ENCODE results near the gene NELFB.

Gene NELFB

DNA sequence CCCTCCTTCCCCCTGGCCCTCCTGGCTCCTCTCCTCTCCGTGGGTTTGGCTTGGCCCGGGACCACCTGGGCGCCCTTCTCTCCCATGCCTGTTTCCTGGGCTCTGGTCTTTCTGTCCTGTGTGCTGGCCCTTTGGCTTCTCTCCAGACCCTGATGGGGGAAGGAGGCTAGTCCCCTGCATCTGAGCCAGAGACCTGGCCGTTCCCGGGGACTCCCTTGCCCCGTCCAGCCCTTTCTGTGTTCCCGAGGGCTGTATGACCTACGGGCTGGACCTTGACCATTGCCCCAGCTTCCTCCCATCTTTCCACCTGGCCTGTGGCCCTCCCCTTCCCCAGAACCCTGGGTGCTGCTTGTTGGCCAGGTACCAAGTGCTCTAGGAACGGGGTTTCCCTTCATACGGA, 8.4 kb downstream of the NELFB start (continued):
- no peak for TF ChIP-seq PATZ1 (CRISPR knock-in tag; IDR thresholded peaks at IDR 0.05; ENCODE audit: borderline replicate concordance)
- no peak for TF ChIP-seq RARB (CRISPR knock-in tag; IDR thresholded peaks at IDR 0.05)
- TF ChIP-seq ZC3H10 (CRISPR knock-in tag; IDR thresholded peaks at IDR 0.05) = no peak
- no peak for TF ChIP-seq PPARA (CRISPR knock-in tag; IDR thresholded peaks at IDR 0.05; ENCODE audit: borderline replicate concordance)

DNA sequence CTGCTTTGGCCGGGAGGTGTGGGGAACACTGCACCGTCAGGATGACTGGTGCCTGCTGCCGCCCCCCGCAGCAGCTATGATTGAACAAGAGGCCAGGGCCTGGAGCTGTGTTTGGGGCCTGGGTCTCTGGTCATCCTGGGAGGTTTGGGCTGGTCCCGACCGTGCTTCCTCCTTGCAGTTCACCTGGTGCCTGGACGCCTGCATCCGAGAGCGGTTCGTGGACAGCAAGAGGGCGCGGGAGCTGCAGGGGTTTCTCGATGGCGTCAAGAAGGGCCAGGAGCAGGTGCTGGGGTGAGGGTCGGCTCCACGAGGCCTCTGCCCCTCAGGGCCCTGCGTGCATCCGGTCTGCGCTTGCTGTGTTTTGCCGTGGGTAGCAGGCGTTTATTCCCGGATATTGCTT, 8.9 kb downstream of the NELFB start:
- TF ChIP-seq CSDC2 (CRISPR knock-in tag; IDR thresholded peaks at IDR 0.05) = no peak
- TF ChIP-seq PPARA (CRISPR knock-in tag; IDR thresholded peaks at IDR 0.05; ENCODE audit: borderline replicate concordance) = no peak
- TF ChIP-seq, protein P1, sequence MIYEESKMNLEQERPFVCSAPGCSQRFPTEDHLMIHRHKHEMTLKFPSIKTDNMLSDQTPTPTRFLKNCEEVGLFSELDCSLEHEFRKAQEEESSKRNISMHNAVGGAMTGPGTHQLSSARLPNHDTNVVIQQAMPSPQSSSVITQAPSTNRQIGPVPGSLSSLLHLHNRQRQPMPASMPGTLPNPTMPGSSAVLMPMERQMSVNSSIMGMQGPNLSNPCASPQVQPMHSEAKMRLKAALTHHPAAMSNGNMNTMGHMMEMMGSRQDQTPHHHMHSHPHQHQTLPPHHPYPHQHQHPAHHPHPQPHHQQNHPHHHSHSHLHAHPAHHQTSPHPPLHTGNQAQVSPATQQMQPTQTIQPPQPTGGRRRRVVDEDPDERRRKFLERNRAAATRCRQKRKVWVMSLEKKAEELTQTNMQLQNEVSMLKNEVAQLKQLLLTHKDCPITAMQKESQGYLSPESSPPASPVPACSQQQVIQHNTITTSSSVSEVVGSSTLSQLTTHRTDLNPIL (CRISPR knock-in tag; IDR thresholded peaks at IDR 0.05; ENCODE audit: low read depth) = no peak
- TF ChIP-seq RARB (CRISPR knock-in tag; IDR thresholded peaks at IDR 0.05) = no peak
- no peak for TF ChIP-seq ZFP30 (CRISPR knock-in tag; IDR thresholded peaks at IDR 0.05)
- TF ChIP-seq SNAI2 (CRISPR knock-in tag; IDR thresholded peaks at IDR 0.05) = no peak
- TF ChIP-seq ZFP3 (CRISPR knock-in tag; IDR thresholded peaks at IDR 0.05) = no peak
- TF ChIP-seq TOX (CRISPR knock-in tag; IDR thresholded peaks at IDR 0.05; ENCODE audit: borderline replicate concordance) = no peak
- TF ChIP-seq, protein P2, sequence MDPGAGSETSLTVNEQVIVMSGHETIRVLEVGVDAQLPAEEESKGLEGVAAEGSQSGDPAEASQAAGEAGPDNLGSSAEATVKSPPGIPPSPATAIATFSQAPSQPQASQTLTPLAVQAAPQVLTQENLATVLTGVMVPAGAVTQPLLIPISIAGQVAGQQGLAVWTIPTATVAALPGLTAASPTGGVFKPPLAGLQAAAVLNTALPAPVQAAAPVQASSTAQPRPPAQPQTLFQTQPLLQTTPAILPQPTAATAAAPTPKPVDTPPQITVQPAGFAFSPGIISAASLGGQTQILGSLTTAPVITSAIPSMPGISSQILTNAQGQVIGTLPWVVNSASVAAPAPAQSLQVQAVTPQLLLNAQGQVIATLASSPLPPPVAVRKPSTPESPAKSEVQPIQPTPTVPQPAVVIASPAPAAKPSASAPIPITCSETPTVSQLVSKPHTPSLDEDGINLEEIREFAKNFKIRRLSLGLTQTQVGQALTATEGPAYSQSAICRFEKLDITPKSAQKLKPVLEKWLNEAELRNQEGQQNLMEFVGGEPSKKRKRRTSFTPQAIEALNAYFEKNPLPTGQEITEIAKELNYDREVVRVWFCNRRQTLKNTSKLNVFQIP (CRISPR knock-in tag; IDR thresholded peaks at IDR 0.05; ENCODE audit: borderline replicate concordance, low read depth) = no peak
- TF ChIP-seq TCF4 (CRISPR knock-in tag; IDR thresholded peaks at IDR 0.05; ENCODE audit: borderline replicate concordance) = no peak
- no peak for TF ChIP-seq ESRRG (CRISPR knock-in tag; IDR thresholded peaks at IDR 0.05)
- TF ChIP-seq ZNF565 (CRISPR knock-in tag; conservative IDR thresholded peaks at IDR 0.05; ENCODE audit: low read depth) = no peak
- no peak for TF ChIP-seq ISL1 (CRISPR knock-in tag; IDR thresholded peaks at IDR 0.05)
- no peak for TF ChIP-seq PATZ1 (CRISPR knock-in tag; IDR thresholded peaks at IDR 0.05; ENCODE audit: borderline replicate concordance)

GRCh38 chr9:137265496-137266161, 10.5 kb downstream of the NELFB start:
- ATAC-seq = no peak
- TF ChIP-seq ZNF8 (CRISPR knock-in tag; IDR thresholded peaks at IDR 0.05) = no peak
- TF ChIP-seq OSR1 (CRISPR knock-in tag; IDR thresholded peaks at IDR 0.05) = no peak
- no peak for TF ChIP-seq ZFP30 (CRISPR knock-in tag; IDR thresholded peaks at IDR 0.05)
- TF ChIP-seq, protein P2 (CRISPR knock-in tag; IDR thresholded peaks at IDR 0.05; ENCODE audit: borderline replicate concordance, low read depth) = no peak
- no peak for TF ChIP-seq ZFP3 (CRISPR knock-in tag; IDR thresholded peaks at IDR 0.05)
- no peak for TF ChIP-seq PPARA (CRISPR knock-in tag; IDR thresholded peaks at IDR 0.05; ENCODE audit: borderline replicate concordance)
- no peak for TF ChIP-seq TCF4 (CRISPR knock-in tag; IDR thresholded peaks at IDR 0.05; ENCODE audit: borderline replicate concordance)
- TF ChIP-seq SNAI2 (CRISPR knock-in tag; IDR thresholded peaks at IDR 0.05) = no peak
- TF ChIP-seq ISL1 (CRISPR knock-in tag; IDR thresholded peaks at IDR 0.05) = no peak
- no peak for TF ChIP-seq TOX (CRISPR knock-in tag; IDR thresholded peaks at IDR 0.05; ENCODE audit: borderline replicate concordance)
- TF ChIP-seq ARNTL (CRISPR knock-in tag; IDR thresholded peaks at IDR 0.05; ENCODE audit: borderline replicate concordance, low read depth) = no peak
- TF ChIP-seq CSDC2 (CRISPR knock-in tag; IDR thresholded peaks at IDR 0.05) = no peak
- no peak for TF ChIP-seq ESRRG (CRISPR knock-in tag; IDR thresholded peaks at IDR 0.05)
- no peak for TF ChIP-seq BACH2 (CRISPR knock-in tag; IDR thresholded peaks at IDR 0.05; ENCODE audit: borderline replicate concordance)
- no peak for TF ChIP-seq CSRNP3 (CRISPR knock-in tag; IDR thresholded peaks at IDR 0.05)
- no peak for TF ChIP-seq RARB (CRISPR knock-in tag; IDR thresholded peaks at IDR 0.05)
- TF ChIP-seq GLIS3 (CRISPR knock-in tag; IDR thresholded peaks at IDR 0.05) = no peak
- TF ChIP-seq ZC3H10 (CRISPR knock-in tag; IDR thresholded peaks at IDR 0.05) = no peak

More for the DNA sequence above, 8.9 kb downstream of the NELFB start:
- ATAC-seq = no peak
